Ishikawa (cell line): ENCODE measurements around the gene NDUFAF4.

Experiments used
- CEBPB ChIP-seq: IDR thresholded peaks from 2 replicates; pipeline ENCODE4 v1.6.1; 2012
- CREB1 ChIP-seq: IDR thresholded peaks from 2 replicates; pipeline ENCODE4 v1.6.1; 2012; ENCODE audit warnings: low read depth
- EGR1 ChIP-seq: IDR thresholded peaks from 2 replicates; pipeline ENCODE4 v1.6.1; 2012
- EP300 ChIP-seq: IDR thresholded peaks from 2 replicates; pipeline ENCODE4 v1.6.1; 2012; ENCODE audit warnings: borderline replicate concordance
- FOXM1 ChIP-seq: IDR thresholded peaks from 2 replicates; pipeline ENCODE4 v1.6.1; 2012; ENCODE audit warnings: low read depth, borderline replicate concordance
- MAX ChIP-seq: IDR thresholded peaks from 2 replicates; pipeline ENCODE4 v1.6.1; 2012
- NFIC ChIP-seq: IDR thresholded peaks from 2 replicates; pipeline ENCODE4 v1.6.1; 2012
- RAD21 ChIP-seq: IDR thresholded peaks from 2 replicates; pipeline ENCODE4 v1.6.1; 2012; ENCODE audit warnings: low read depth
- TAF1 ChIP-seq: IDR thresholded peaks from 2 replicates; pipeline ENCODE4 v1.6.1; 2012; ENCODE audit warnings: low read depth, mild to moderate bottlenecking
- TCF12 ChIP-seq: IDR thresholded peaks from 2 replicates; pipeline ENCODE4 v1.6.1; 2012; ENCODE audit warnings: low read depth
- TEAD4 ChIP-seq: IDR thresholded peaks from 2 replicates; pipeline ENCODE4 v1.6.1; 2012
- YY1 ChIP-seq: IDR thresholded peaks from 2 replicates; pipeline ENCODE4 v1.6.1; 2012; ENCODE audit warnings: low read depth
- ZBTB7A ChIP-seq: IDR thresholded peaks from 2 replicates; pipeline ENCODE4 v1.6.1; 2012; ENCODE audit warnings: low read depth
- TF ChIP-seq, protein P1 (sequence below): IDR thresholded peaks from 2 replicates; pipeline ENCODE4 v1.6.1; 2012
- TF ChIP-seq, protein P2 (sequence below): IDR thresholded peaks from 2 replicates; pipeline ENCODE4 v1.6.1; 2012; ENCODE audit warnings: low read depth, mild to moderate bottlenecking

NDUFAF4 gene

DNA sequence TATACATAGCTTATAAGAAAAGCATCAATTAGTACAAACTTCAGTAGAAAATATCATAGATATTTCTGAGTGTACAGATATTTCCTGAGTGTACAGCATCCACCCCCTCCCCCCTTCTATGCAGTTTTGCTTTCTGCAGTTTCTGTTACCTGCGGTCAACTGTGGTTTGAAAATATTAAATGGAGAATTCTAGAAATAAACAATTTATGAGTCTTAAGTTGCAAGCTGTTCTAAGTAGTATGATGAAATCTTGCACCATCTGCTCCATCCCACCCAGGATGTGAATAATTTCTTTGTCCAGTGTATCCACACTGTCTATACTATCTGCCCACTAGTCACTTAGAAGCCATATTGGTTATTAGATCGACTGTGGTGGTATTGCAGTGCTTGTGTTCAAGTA lies 44.6 kb downstream of the NDUFAF4 start:
- TF ChIP-seq, protein P1, sequence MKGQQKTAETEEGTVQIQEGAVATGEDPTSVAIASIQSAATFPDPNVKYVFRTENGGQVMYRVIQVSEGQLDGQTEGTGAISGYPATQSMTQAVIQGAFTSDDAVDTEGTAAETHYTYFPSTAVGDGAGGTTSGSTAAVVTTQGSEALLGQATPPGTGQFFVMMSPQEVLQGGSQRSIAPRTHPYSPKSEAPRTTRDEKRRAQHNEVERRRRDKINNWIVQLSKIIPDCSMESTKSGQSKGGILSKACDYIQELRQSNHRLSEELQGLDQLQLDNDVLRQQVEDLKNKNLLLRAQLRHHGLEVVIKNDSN = no peak

GRCh38 chr6:96852605-96853004 lies 45.1 kb downstream of the NDUFAF4 start:
- TF ChIP-seq, protein P1 = no peak
- TF ChIP-seq, protein P2, sequence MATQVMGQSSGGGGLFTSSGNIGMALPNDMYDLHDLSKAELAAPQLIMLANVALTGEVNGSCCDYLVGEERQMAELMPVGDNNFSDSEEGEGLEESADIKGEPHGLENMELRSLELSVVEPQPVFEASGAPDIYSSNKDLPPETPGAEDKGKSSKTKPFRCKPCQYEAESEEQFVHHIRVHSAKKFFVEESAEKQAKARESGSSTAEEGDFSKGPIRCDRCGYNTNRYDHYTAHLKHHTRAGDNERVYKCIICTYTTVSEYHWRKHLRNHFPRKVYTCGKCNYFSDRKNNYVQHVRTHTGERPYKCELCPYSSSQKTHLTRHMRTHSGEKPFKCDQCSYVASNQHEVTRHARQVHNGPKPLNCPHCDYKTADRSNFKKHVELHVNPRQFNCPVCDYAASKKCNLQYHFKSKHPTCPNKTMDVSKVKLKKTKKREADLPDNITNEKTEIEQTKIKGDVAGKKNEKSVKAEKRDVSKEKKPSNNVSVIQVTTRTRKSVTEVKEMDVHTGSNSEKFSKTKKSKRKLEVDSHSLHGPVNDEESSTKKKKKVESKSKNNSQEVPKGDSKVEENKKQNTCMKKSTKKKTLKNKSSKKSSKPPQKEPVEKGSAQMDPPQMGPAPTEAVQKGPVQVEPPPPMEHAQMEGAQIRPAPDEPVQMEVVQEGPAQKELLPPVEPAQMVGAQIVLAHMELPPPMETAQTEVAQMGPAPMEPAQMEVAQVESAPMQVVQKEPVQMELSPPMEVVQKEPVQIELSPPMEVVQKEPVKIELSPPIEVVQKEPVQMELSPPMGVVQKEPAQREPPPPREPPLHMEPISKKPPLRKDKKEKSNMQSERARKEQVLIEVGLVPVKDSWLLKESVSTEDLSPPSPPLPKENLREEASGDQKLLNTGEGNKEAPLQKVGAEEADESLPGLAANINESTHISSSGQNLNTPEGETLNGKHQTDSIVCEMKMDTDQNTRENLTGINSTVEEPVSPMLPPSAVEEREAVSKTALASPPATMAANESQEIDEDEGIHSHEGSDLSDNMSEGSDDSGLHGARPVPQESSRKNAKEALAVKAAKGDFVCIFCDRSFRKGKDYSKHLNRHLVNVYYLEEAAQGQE = no peak
- TF ChIP-seq EP300 = no peak
- TF ChIP-seq CEBPB = no peak
- no peak for TF ChIP-seq RAD21
- no peak for TF ChIP-seq ZBTB7A
- TF ChIP-seq TEAD4 = no peak
- TF ChIP-seq CREB1 = no peak
- TF ChIP-seq MAX = no peak

DNA sequence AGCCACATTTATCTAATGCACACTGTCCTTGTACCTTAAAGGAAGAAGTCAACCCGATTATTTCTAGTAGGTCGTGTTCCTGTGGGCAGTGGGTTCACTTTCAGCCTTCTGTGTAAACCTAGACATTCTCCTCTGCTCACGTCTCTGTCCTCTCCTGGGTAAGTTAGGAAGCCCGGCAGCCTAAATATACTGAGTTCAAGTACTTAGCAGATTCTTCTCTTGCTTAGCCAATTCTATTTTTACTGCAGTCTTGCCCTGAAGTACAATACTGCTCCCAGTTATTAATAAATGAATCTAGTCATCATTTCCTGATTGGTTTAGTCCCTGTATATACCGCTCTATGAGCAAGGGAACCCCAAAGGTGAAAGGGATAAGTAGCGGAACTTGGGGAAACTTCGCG lies 45.8 kb downstream of the NDUFAF4 start:
- no peak for TF ChIP-seq EGR1
- TF ChIP-seq YY1 = no peak
- TF ChIP-seq MAX = no peak
- no peak for TF ChIP-seq CEBPB
- TF ChIP-seq, protein P1 = no peak
- TF ChIP-seq RAD21 = no peak
- TF ChIP-seq NFIC = no peak
- TF ChIP-seq, protein P2 = no peak
- no peak for TF ChIP-seq TAF1
- TF ChIP-seq ZBTB7A = no peak
- no peak for TF ChIP-seq EP300
- no peak for TF ChIP-seq TEAD4
- TF ChIP-seq TCF12 = no peak
- TF ChIP-seq FOXM1 = no peak
- TF ChIP-seq CREB1 = no peak

DNA sequence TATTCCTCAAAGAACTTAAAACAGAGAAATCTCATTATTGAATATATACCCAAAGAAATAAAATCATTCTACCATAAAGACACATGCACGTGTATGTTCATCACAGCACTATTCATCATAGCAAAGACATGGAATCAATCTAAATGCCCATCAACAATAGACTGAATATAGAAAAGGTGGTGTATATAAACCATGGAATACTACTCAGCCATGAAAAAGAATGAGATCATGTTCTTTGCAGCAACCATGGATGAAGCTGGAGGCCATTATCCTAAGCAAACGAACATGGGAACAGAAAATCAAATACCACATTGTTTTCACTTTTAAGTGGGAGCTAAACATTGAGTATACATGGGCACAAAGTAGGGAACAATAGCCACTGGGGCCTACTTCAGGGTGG lies 48.1 kb downstream of the NDUFAF4 start:
- TF ChIP-seq FOXM1 (no peak), CREB1 (no peak), TCF12 (no peak), EGR1 (no peak), TEAD4 (no peak), TAF1 (no peak), YY1 (no peak), MAX (no peak), RAD21 (no peak), NFIC (no peak), ZBTB7A (no peak), EP300 (no peak), CEBPB (no peak)
- TF ChIP-seq, protein P1 = no peak
- TF ChIP-seq, protein P2 = no peak
